GM19438 (cell line): ENCODE measurements around the gene CPED1.
"Not testable (repeated sequence)": the region's sequence is repeated elsewhere in the genome, so short reads cannot be mapped to it uniquely, and the experiment has no call there.

Source experiments
- ATAC-seq: cut with Tn5 transposase; IDR thresholded peaks from one replicate; pipeline ENCODE4 v1.9.1; 2021; ENCODE audit warnings: low read depth; ENCODE audit not compliant: unreplicated experiment

The CPED1 gene

DNA sequence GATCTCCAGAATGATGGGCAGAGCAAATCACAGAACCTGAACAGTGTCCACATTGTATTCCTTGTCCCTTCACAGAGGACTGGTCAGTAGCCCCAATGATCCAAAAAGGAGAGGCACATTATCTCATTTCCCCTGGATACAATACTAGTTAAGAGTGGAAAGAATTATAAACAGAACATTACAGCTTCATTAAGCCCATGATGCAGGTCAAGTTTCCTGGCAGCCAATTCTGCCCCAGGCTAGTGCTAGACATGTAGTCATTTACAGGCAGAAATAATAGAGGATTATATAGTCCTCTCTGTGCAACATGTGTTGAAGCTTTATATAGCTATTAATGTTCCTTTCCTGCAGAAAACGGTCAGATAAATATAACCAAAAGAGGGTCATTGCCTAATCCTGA, 216.0 kb downstream of the CPED1 start:
- ATAC-seq, result no peak

GRCh38 chr7:121205777-121206176, 217.3 kb downstream of the CPED1 start:
- ATAC-seq, result no peak

DNA sequence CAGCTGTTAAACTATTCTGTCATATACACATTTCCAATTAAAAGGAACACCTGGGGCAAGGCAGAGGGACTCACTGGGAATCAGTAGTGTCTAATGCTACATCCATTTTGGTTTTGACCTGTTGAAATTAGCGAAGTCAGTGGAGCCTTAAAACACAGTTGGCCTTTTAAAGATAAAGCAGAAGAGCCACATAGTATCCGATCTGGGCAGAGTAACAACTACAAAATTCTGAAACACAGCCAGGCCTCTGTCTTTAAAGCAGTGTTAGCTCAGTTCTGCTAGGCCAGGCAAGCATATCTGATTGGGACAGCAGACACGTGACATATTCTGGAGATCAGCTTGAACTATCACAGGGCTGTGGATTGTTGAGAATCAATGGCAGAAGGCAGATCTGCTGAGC, 222.7 kb downstream of the CPED1 start:
- no peak for ATAC-seq

GRCh38 chr7:121212036-121212435, 223.5 kb downstream of the CPED1 start:
- ATAC-seq, result no peak

GRCh38 chr7:121214657-121215056, 226.1 kb downstream of the CPED1 start:
- no peak for ATAC-seq

DNA sequence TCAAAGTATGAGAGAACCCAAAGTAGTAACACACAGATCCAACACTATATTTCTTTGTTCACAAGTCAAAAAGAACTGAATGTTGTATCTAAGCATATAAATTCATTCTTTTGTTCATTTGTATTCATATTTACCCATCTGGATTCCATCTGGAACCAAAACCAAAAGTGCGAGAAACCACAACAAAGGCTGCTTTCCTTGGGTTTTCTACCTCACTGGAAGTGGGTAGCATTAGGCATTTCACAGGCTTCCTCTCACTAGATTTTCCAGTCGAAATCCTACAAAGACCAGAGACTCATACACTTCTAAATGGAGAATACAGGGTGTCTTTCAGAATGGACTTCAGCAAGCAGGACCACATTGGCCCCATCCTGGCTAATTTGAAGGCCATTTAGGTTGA, 230.5 kb downstream of the CPED1 start:
- ATAC-seq, result no peak

GRCh38 chr7:121221108-121221507, 232.6 kb downstream of the CPED1 start:
- ATAC-seq, result not testable (repeated sequence)

- no peak for ATAC-seq
Measured at GRCh38 chr7:121228779-121229178, 240.3 kb downstream of the CPED1 start.

DNA sequence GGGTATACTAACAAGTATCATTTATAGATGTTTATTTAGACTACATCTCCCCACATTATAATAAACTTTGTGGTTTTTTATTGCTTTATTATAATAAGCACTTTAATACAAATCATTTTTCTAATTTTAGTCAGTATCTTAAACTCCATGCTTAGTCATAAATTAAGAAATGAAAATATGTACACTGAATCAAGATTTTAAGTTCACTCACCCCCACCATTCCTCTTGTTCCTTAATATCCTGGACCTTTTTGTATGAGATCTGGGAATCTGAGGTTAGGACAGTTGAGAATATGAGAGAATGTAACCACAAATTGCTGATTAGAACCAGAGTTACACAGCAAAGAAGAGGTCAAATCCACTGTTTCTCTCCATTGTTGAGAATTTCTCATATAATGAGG, 246.7 kb downstream of the CPED1 start:
- no peak for ATAC-seq

DNA sequence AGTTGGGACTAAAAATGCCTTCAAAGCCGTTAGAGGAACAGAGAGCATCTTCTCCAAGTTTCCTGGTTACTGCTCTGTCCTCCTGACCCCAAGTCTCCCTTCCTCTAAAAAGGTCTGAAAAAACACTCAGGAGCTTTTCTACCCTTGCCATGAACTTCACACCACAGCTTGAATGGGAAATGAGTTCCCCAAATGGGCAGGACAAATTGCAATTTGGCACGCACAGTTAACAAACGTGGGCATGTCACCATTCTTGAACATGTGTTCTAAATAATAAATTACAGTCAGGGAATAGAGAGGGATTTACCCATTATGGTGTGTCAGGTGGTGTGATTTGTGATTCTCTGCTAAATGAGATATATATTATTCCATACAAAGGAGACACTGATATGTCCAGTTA, 249.1 kb downstream of the CPED1 start:
- no peak for ATAC-seq

DNA sequence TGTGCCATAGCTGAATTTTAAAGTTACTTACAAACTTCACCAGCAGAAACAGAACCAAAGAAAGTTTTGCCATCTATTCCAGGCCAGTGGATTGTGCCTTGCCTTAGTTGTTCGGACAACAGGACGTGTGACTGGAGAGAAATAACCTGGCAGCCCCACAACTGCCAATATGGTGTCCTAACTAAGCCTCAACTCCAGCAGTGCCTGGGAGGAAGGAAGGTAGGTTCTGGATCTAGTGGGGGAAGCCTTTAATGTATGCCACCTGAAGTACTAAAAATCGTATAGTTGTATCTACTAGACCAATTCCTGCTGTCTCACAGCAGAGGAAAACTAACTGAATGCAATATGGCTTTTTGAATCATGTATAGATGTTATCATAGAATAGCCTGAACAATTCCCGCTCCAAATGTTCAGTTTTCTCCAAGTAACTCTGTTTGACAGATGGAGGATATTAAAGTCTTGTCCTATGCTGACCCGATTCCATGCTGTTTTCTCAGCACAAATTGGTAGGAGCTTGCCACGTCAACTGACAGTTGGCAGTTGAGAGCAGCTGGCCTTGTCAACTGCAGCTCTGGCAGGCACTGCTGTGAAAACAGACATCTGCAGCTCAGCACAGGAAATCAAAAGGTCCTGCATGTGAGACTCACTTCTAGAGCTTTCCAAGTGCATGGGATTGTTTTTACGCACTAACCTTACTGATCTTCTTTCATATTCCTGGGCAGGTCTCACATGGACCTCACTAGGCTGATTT, 255.8 kb downstream of the CPED1 start:
- no peak for ATAC-seq

- ATAC-seq, result not testable (repeated sequence)
Measured at GRCh38 chr7:121251367-121251766, 262.9 kb downstream of the CPED1 start.

DNA sequence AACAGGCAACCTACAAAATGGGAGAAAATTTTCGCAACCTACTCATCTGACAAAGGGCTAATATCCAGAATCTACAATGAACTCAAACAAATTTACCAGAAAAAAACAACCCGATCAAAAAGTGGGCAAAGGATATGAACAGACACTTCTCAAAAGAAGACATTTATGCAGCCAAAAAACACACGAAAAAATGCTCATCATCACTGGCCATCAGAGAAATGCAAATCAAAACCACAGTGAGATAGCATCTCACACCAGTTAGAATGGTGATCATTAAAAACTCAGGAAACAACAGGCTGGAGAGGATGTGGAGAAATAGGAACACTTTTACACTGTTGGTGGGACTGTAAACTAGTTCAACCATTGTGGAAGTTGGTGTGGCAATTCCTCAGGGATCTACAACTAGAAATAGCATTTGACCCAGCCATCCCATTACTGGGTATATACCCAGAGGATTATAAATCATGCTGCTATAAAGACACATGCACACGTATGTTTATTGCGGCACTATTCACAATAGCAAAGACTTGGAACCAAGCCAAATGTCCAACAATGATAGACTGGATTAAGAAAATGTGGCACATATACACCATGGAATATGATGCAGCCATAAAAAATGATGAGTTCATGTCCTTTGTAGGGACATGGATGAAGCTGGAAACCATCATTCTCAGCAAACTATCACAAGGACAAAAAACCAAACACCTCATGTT, 264.2 kb downstream of the CPED1 start:
- ATAC-seq, result not testable (repeated sequence)

GRCh38 chr7:121259826-121260225, 271.3 kb downstream of the CPED1 start:
- no peak for ATAC-seq

GRCh38 chr7:121261207-121261884, 272.8 kb downstream of the CPED1 start:
- ATAC-seq, result no peak

- no peak for ATAC-seq
Measured at GRCh38 chr7:121262221-121262620, 273.7 kb downstream of the CPED1 start.

GRCh38 chr7:121262969-121263368, 274.5 kb downstream of the CPED1 start:
- no peak for ATAC-seq

- ATAC-seq, result no peak
Measured at GRCh38 chr7:121266307-121266894, 277.9 kb downstream of the CPED1 start.

DNA sequence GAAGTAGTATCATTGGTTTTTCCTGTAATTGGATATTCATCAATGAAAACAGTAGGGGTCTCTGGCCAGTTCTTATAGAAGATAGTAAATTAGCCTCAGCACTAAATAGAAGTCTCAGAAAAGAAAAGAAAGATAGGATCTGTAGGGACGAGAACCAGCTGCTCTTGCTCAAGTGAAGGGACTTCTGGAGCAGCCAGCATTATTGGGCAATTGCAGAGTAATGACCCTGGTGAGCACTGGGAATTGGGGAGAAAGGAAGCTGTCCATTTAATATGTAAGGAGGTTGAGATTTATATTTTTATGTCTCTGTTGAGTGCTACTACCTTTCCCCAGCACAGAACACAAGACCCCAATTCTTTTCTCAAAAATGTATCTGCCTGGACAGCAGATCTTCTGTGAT, 279.1 kb downstream of the CPED1 start:
- ATAC-seq, result no peak

GRCh38 chr7:121269798-121270197, 281.3 kb downstream of the CPED1 start:
- no peak for ATAC-seq

DNA sequence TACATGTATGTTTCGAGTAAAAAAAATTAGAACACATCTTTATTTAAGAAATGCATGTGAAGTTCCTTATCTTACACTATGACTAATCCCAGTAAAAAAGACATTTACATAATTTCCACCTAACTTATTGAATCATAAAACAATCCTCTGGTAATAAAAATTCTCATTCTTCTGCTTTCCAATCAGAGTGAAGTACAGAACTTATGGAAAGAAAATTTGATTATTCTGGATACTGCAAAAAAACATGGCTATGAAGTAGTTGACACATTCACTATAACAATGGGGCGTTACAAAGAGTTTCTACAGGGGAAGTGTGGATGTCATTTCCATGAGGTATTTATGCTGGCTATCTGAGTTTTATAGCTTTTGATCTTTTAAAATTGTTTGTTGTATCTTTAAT, 282.6 kb downstream of the CPED1 start:
- no peak for ATAC-seq
